ENCODE results near the gene TMBIM4.
"Not testable (repeated sequence)": the region's sequence is repeated elsewhere in the genome, so short reads cannot be mapped to it uniquely, and the experiment has no call there.

The TMBIM4 gene

GRCh38 chr12:66169221-66170170 lies at the start of gene TMBIM4:
TMBIM4 (minus strand) TSS chr12:66169996; CDS start chr12:66169951, 45 bp downstream.
- peak; percentile 92 for DNase-seq

GRCh38 chr12:66217342-66217917 lies 47.6 kb upstream of the TMBIM4 start:
- no peak for DNase-seq

GRCh38 chr12:66213011-66213410 lies 43.2 kb upstream of the TMBIM4 start:
- DNase-seq = not testable (repeated sequence)

- not testable (repeated sequence) for DNase-seq
Measured at GRCh38 chr12:66211573-66211972, 41.8 kb upstream of the TMBIM4 start.

- no peak for DNase-seq
Measured at GRCh38 chr12:66210840-66211239, 41.0 kb upstream of the TMBIM4 start.

GRCh38 chr12:66206141-66206540 lies 36.3 kb upstream of the TMBIM4 start:
- DNase-seq = no peak

GRCh38 chr12:66203820-66204219 lies 34.0 kb upstream of the TMBIM4 start:
- DNase-seq = no peak

- no peak for DNase-seq
Measured at GRCh38 chr12:66199831-66200509, 30.2 kb upstream of the TMBIM4 start.

- DNase-seq = no peak
Measured at GRCh38 chr12:66199141-66199540, 29.3 kb upstream of the TMBIM4 start.

GRCh38 chr12:66197495-66197921 lies 27.7 kb upstream of the TMBIM4 start:
- DNase-seq = no peak

GRCh38 chr12:66196806-66197205 lies 27.0 kb upstream of the TMBIM4 start:
- DNase-seq = no peak

- no peak for DNase-seq
Measured at GRCh38 chr12:66195242-66195641, 25.4 kb upstream of the TMBIM4 start.

- DNase-seq = no peak
Measured at GRCh38 chr12:66194122-66194521, 24.3 kb upstream of the TMBIM4 start.

GRCh38 chr12:66191547-66192126 lies 21.8 kb upstream of the TMBIM4 start:
- DNase-seq = peak; percentile 50

- peak; percentile 35 for DNase-seq
Measured at GRCh38 chr12:66190519-66191370, 20.9 kb upstream of the TMBIM4 start.

GRCh38 chr12:66189889-66190288 lies 20.1 kb upstream of the TMBIM4 start:
- no peak for DNase-seq

GRCh38 chr12:66189486-66189843 lies 19.7 kb upstream of the TMBIM4 start:
- DNase-seq = no peak

- DNase-seq = peak; percentile 47
Measured at GRCh38 chr12:66188584-66189485, 19.0 kb upstream of the TMBIM4 start, which contains the start of gene IRAK3. IRAK3 (plus strand) TSS chr12:66189214; CDS start chr12:66189300, 86 bp downstream.

- no peak for DNase-seq
Measured at GRCh38 chr12:66187821-66188220, 18.0 kb upstream of the TMBIM4 start.

- DNase-seq = no peak
Measured at GRCh38 chr12:66187036-66187435, 17.2 kb upstream of the TMBIM4 start.

GRCh38 chr12:66184822-66185221 lies 15.0 kb upstream of the TMBIM4 start:
- not testable (repeated sequence) for DNase-seq
